Mesendoderm (in vitro differentiated cells): ENCODE data around the gene KRTAP5-6.

Experiments used
- DNase-seq: peaks from one replicate; pipeline ENCODE4 v3.0.0; 2013
- H2AK5ac ChIP-seq: 2 replicates; pipeline ENCODE4 v1.6.1; 2013; ENCODE audit warnings: low read length, inconsistent platforms
- H2BK120ac ChIP-seq: 2 replicates; pipeline ENCODE4 v1.6.1; 2013; ENCODE audit warnings: low read depth, mild to moderate bottlenecking, low read length, moderate library complexity, mixed read lengths
- H2BK15ac ChIP-seq: replicated peaks from 2 replicates; pipeline ENCODE4 v1.6.1; 2013; ENCODE audit warnings: low read depth, mild to moderate bottlenecking, moderate library complexity
- H2BK5ac ChIP-seq: 2 replicates; pipeline ENCODE4 v1.6.1; 2013; ENCODE audit warnings: low read length, inconsistent platforms
- H3K18ac ChIP-seq: 2 replicates; pipeline ENCODE4 v1.6.1; 2013; ENCODE audit warnings: mild to moderate bottlenecking, low read length, mixed read lengths
- H3K23ac ChIP-seq: one replicate; pipeline ENCODE4 v1.6.1; 2013; ENCODE audit warnings: low read length
- H3K27ac ChIP-seq: 2 replicates; pipeline ENCODE4 v1.5.1; 2013; ENCODE audit warnings: low read depth, mild to moderate bottlenecking, inconsistent platforms, low read length, moderate library complexity
- H3K27me3 ChIP-seq: 2 replicates; pipeline ENCODE4 v1.6.1; 2013; ENCODE audit warnings: low read length, control low read depth, mild to moderate bottlenecking, inconsistent platforms; ENCODE audit not compliant: insufficient read depth, poor library complexity
- H3K36me3 ChIP-seq: 2 replicates; pipeline ENCODE4 v1.6.1; 2013; ENCODE audit warnings: low read length, inconsistent platforms; ENCODE audit not compliant: control insufficient read depth, insufficient read depth
- H3K4ac ChIP-seq: one replicate; pipeline ENCODE4 v1.6.1; 2013; ENCODE audit warnings: low read depth, mild to moderate bottlenecking, low read length, moderate library complexity
- H3K4me1 ChIP-seq: 2 replicates; pipeline ENCODE4 v1.6.1; 2013; ENCODE audit warnings: low read depth, low read length, inconsistent platforms; ENCODE audit not compliant: control insufficient read depth
- H3K4me2 ChIP-seq: 2 replicates; pipeline ENCODE4 v1.6.1; 2013; ENCODE audit warnings: low read length
- H3K4me3 ChIP-seq: 2 replicates; pipeline ENCODE4 v1.5.1; 2013; ENCODE audit warnings: mild to moderate bottlenecking, low read length
- H3K56ac ChIP-seq: one replicate; pipeline ENCODE4 v1.6.1; 2013; ENCODE audit warnings: low read length
- H3K79me1 ChIP-seq: 2 replicates; pipeline ENCODE4 v1.6.1; 2013; ENCODE audit warnings: low read length, inconsistent platforms
- H3K79me2 ChIP-seq: 2 replicates; pipeline ENCODE4 v1.6.1; 2013; ENCODE audit warnings: mild to moderate bottlenecking, low read length; ENCODE audit not compliant: control insufficient read depth, insufficient read depth
- H3K9ac ChIP-seq: 2 replicates; pipeline ENCODE4 v1.6.1; 2013; ENCODE audit warnings: low read length, inconsistent platforms
- H4K5ac ChIP-seq: one replicate; pipeline ENCODE4 v1.6.1; 2013; ENCODE audit warnings: low read length
- H4K8ac ChIP-seq: one replicate; pipeline ENCODE4 v1.6.1; 2013; ENCODE audit warnings: low read depth, mild to moderate bottlenecking, control low read depth, low read length, moderate library complexity
- WGBS: extraction: QIAGEN DNeasy Blood & Tissue Kit; methylation state at CpG from one replicate; pipeline ENCODE4 v1.1.7; 2013; ENCODE audit warnings: low lambda C conversion rate, missing lambda C conversion rate; ENCODE audit not compliant: insufficient coverage; ENCODE audit errors: extremely low coverage; 5-methylcytosine and 5-hydroxymethylcytosine counted together

Gene KRTAP5-6

GRCh38 chr11:1705126-1706052, 8.4 kb downstream of the KRTAP5-6 start:
- Histone ChIP-seq H3K79me1 (no peaks in the 10 kb centered on the region), H3K27ac (no peak overlapping the region)

DNA sequence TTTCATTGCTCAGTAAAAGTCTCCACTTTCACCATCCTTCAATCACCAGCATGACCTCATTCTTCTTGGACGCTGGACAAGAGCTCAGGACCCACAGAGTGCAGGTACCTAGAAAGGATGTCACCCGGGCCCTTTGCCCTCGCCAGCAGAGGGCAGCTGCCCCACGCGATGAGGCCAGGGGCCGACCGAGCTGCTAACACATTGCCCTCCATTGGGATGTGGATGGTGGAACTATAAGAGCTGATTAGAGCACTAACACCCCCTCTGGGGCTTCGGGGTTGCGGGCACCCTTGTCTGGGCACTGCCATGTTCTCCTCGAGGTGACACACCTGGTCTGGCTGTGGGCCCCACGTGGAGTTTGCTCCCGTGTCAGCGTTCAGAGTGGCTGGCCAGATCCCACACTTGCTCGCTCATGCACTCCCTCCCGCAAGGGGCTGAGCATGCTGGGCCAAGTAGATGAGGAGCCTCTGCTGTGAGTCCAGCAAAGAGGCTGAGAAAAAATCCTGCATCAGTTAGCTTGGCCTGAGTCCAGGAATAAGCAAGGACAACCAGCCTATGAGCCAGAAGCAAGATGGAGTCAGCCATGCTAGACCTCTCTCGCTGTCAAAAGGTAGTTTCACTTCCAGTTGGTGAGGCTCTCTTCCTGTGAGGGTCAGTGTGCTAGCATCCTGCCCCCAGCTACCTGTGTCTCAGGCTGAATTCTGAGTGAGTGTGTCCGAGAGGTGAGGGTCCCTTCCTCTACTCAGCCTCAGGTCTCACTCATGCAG, 9.8 kb downstream of the KRTAP5-6 start:
- no peak overlapping the region for H3K23ac ChIP-seq
- H3K56ac ChIP-seq: no peak overlapping the region
- no peak overlapping the region for H4K5ac ChIP-seq
- H3K4me2 ChIP-seq: no peak overlapping the region
- no peak overlapping the region for H4K8ac ChIP-seq
- H3K18ac ChIP-seq: no peak overlapping the region
- no peaks in the 10 kb centered on the region for H3K79me2 ChIP-seq
- peaks cover 2% of the 10 kb centered on the region for H3K27me3 ChIP-seq
- H3K4ac ChIP-seq: no peak overlapping the region
- H3K36me3 ChIP-seq: no peaks in the 10 kb centered on the region
- no peak overlapping the region for H3K9ac ChIP-seq
- no peak overlapping the region for H2BK120ac ChIP-seq
- no peak overlapping the region for H2BK15ac ChIP-seq
- H2AK5ac ChIP-seq: no peak overlapping the region
- no peaks in the 10 kb centered on the region for H3K4me1 ChIP-seq
- no peak overlapping the region for H3K4me3 ChIP-seq
- H3K27ac ChIP-seq: no peak overlapping the region
- H3K79me1 ChIP-seq: no peaks in the 10 kb centered on the region
- no peak for DNase-seq
- H2BK5ac ChIP-seq: no peak overlapping the region
- WGBS: no CpG with 5 or more reads among the region's 17 CpGs

More at GRCh38 chr11:1705126-1706052, 8.4 kb downstream of the KRTAP5-6 start:
- Histone ChIP-seq H3K4me3 (no peak overlapping the region), H2BK15ac (no peak overlapping the region), H4K5ac (no peak overlapping the region), H3K9ac (no peak overlapping the region), H3K27me3 (peaks cover 2% of the 10 kb centered on the region), H2BK5ac (no peak overlapping the region), H3K79me2 (no peaks in the 10 kb centered on the region), H4K8ac (no peak overlapping the region), H3K23ac (no peak overlapping the region), H3K4me2 (no peak overlapping the region), H2AK5ac (no peak overlapping the region), H2BK120ac (no peak overlapping the region), H3K18ac (no peak overlapping the region), H3K56ac (no peak overlapping the region), H3K36me3 (no peaks in the 10 kb centered on the region), H3K4me1 (no peaks in the 10 kb centered on the region), H3K4ac (no peak overlapping the region)
- WGBS: no CpG with 5 or more reads among the region's 15 CpGs
- DNase-seq: no peak

DNA sequence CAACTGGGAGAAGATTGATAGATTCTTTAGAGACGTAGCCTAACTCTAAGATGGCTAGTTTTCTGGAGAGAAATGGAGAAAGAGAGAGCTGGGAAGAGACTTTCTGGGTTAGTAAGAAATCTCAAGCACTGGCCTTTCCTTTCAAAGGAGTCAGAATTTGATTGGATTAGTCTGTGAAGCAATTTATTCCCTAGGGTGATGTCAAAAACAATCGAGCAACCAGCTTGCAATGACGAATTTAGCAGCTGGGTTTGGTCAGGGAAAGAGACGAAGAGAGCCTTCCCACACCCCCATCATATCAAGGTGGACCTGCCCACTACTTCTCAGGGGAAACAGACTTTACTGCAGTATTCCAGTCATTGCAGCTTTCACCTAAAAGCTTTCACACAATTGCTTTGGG, 10.8 kb downstream of the KRTAP5-6 start:
- Histone ChIP-seq H3K27ac (no peak overlapping the region), H3K4me3 (no peak overlapping the region), H2BK15ac (no peak overlapping the region), H4K8ac (no peak overlapping the region), H3K4me1 (no peaks in the 10 kb centered on the region), H4K5ac (no peak overlapping the region), H3K4ac (no peak overlapping the region), H3K56ac (no peak overlapping the region), H3K23ac (no peak overlapping the region), H2BK5ac (no peak overlapping the region), H3K79me2 (no peaks in the 10 kb centered on the region), H3K9ac (no peak overlapping the region), H3K18ac (no peak overlapping the region), H3K4me2 (no peak overlapping the region), H3K27me3 (peaks cover 2% of the 10 kb centered on the region), H2AK5ac (no peak overlapping the region), H2BK120ac (no peak overlapping the region), H3K36me3 (no peaks in the 10 kb centered on the region), H3K79me1 (no peaks in the 10 kb centered on the region)
- WGBS: no CpG with 5 or more reads among the region's 4 CpGs
- no peak for DNase-seq

DNA sequence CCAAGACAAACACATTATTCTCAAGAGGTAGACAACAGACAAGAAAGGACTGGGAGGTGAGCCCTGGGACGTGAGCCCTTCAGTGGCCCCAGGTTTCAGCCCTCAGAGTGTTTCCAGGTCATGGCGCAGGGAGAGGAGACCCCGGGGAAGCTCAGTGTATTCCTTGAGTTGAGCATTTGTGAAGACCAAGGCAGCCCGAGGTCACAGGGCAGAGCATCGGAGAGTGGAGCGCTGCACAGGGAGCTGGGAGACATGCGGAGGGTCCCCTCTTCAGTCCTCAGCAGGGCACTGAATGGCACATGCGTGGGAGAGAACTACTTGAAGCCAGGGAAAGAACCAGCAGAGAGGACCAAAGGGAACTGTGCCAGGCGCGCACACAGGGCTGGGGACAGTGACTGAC, 11.7 kb downstream of the KRTAP5-6 start:
- DNase-seq: no peak
- Histone ChIP-seq H4K8ac (no peak overlapping the region), H3K9ac (no peak overlapping the region), H3K4me2 (no peak overlapping the region), H2AK5ac (no peak overlapping the region), H3K79me1 (no peaks in the 10 kb centered on the region), H2BK120ac (no peak overlapping the region), H4K5ac (no peak overlapping the region), H2BK15ac (no peak overlapping the region), H3K4ac (no peak overlapping the region), H3K18ac (no peak overlapping the region), H2BK5ac (no peak overlapping the region), H3K79me2 (no peaks in the 10 kb centered on the region), H3K27ac (no peak overlapping the region), H3K56ac (no peak overlapping the region), H3K23ac (no peak overlapping the region), H3K36me3 (no peaks in the 10 kb centered on the region), H3K4me1 (no peaks in the 10 kb centered on the region), H3K27me3 (peaks cover 2% of the 10 kb centered on the region), H3K4me3 (no peak overlapping the region)
- WGBS: no CpG with 5 or more reads among the region's 10 CpGs

GRCh38 chr11:1714908-1715885, 18.2 kb downstream of the KRTAP5-6 start:
- Histone ChIP-seq H2BK5ac (no peak overlapping the region), H3K27ac (no peak overlapping the region), H3K18ac (no peak overlapping the region), H3K4me3 (no peak overlapping the region), H2AK5ac (no peak overlapping the region), H3K79me2 (no peaks in the 10 kb centered on the region), H4K8ac (no peak overlapping the region), H3K36me3 (no peaks in the 10 kb centered on the region), H3K4ac (no peak overlapping the region), H3K4me2 (no peak overlapping the region), H3K27me3 (no peaks in the 10 kb centered on the region), H3K4me1 (no peaks in the 10 kb centered on the region), H3K23ac (no peak overlapping the region), H3K79me1 (no peaks in the 10 kb centered on the region), H3K56ac (no peak overlapping the region), H2BK120ac (no peak overlapping the region), H4K5ac (no peak overlapping the region), H2BK15ac (no peak overlapping the region), H3K9ac (no peak overlapping the region)
- WGBS: no CpG with 5 or more reads among the region's 24 CpGs
- DNase-seq: no peak
